Neural crest cell (in vitro differentiated cells): ENCODE results near the gene LARGE1. TPM values are rescaled to one million over a fixed set of nuclear protein-coding genes. Genes with fewer than 3 reads are reported as not detected.

Source experiments
- DNase-seq: peaks from one replicate; pipeline ENCODE4 v3.0.0; 2021; ENCODE audit warnings: low read depth, mixed read lengths, low spot score
- H3K27ac Mint-ChIP-seq: one replicate; pipeline ENCODE4 v1.8.0; 2021; ENCODE audit warnings: mild to moderate bottlenecking, mixed read lengths; ENCODE audit not compliant: unreplicated experiment
- H3K27me3 Mint-ChIP-seq: 2 replicates; pipeline ENCODE4 v1.8.0; 2021; ENCODE audit warnings: low read depth, mild to moderate bottlenecking, mixed read lengths
- H3K36me3 Mint-ChIP-seq: 2 replicates; pipeline ENCODE4 v1.8.0; 2021; ENCODE audit warnings: low read depth, mild to moderate bottlenecking, mixed read lengths
- H3K4me1 Mint-ChIP-seq: 2 replicates; pipeline ENCODE4 v1.8.0; 2021; ENCODE audit warnings: mixed read lengths
- H3K4me3 Mint-ChIP-seq: one replicate; pipeline ENCODE4 v1.8.0; 2021; ENCODE audit warnings: mild to moderate bottlenecking, mixed read lengths
- H3K9me3 Mint-ChIP-seq: 2 replicates; pipeline ENCODE4 v1.8.0; 2021; ENCODE audit warnings: mixed read lengths
- total RNA-seq: library from RNA; stranded (reverse); gene quantifications from 2 replicates; pipeline ENCODE4 v1.2.1, GENCODE V29; 2021
- TF ChIP-seq, protein P1 (sequence below): fragments of 200-600 bp; sonication (generic); conservative IDR thresholded peaks from 2 replicates; pipeline ENCODE4 v1.5.0; 2021; ENCODE audit warnings: antibody characterized with exemption, mild to moderate bottlenecking

Gene LARGE1
- total RNA-seq, 1 donor from 2014 or later, result 33.0 TPM

DNA sequence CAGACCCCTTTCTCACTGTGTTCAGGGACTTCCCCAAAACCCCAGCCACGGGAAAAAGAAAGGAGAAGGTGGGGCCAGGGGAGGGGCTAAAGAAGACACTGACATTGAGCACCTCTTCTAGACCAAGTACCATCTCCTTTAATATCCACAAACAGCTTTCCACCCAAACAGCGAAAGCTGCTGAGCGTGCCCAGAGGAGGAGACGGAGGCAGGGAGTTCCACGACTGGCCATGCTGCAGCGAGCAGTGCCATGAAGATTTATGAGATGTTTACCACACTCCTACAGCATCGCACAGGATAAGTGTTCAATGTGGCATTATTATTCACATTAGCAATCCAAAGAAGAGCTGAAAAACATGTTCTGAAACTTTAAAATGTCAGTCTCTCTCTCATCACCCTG, 127.4 kb downstream of the LARGE1 start:
- Mint-ChIP-seq H3K27me3 (no peaks in the 10 kb centered on the region), H3K4me1 (peaks cover 6% of the 10 kb centered on the region), H3K4me3 (no peak overlapping the region), H3K27ac (peak overlapping the region; percentile 73), H3K36me3 (peaks cover 18% of the 10 kb centered on the region), H3K9me3 (peaks cover 15% of the 10 kb centered on the region)
- TF ChIP-seq, protein P1, sequence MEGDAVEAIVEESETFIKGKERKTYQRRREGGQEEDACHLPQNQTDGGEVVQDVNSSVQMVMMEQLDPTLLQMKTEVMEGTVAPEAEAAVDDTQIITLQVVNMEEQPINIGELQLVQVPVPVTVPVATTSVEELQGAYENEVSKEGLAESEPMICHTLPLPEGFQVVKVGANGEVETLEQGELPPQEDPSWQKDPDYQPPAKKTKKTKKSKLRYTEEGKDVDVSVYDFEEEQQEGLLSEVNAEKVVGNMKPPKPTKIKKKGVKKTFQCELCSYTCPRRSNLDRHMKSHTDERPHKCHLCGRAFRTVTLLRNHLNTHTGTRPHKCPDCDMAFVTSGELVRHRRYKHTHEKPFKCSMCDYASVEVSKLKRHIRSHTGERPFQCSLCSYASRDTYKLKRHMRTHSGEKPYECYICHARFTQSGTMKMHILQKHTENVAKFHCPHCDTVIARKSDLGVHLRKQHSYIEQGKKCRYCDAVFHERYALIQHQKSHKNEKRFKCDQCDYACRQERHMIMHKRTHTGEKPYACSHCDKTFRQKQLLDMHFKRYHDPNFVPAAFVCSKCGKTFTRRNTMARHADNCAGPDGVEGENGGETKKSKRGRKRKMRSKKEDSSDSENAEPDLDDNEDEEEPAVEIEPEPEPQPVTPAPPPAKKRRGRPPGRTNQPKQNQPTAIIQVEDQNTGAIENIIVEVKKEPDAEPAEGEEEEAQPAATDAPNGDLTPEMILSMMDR, result no peak
- DNase-seq, result no peak

- Mint-ChIP-seq H3K4me3 (no peak overlapping the region), H3K4me1 (peaks cover 11% of the 10 kb centered on the region), H3K36me3 (peaks cover 14% of the 10 kb centered on the region), H3K9me3 (peaks cover 19% of the 10 kb centered on the region), H3K27ac (no peak overlapping the region), H3K27me3 (no peaks in the 10 kb centered on the region)
- DNase-seq, result no peak
- TF ChIP-seq, protein P1, result no peak
Observed at GRCh38 chr22:33789690-33790253, 130.5 kb downstream of the LARGE1 start.

DNA sequence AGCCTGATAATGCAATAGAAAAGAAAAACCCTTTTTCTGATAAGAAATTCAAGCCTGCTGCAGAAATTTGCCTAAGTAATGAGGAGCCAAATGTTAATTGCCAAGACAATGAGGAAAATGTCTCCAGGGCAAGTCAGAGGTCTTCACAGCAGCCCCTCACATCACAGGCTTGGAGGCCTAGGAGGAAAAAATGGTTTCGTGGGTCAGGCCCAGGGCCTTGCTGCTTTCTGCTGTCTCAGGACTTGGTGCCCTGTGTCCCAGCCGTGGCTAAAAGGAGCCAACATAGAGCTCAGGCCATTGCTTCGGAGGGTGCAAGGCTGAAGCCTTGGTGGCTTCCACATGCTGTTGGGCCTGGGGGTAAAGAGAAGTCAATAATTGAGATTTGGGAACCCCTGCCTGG, 131.3 kb downstream of the LARGE1 start:
- Mint-ChIP-seq H3K9me3 (peaks cover 19% of the 10 kb centered on the region), H3K4me1 (peaks cover 11% of the 10 kb centered on the region), H3K4me3 (no peak overlapping the region), H3K36me3 (peaks cover 14% of the 10 kb centered on the region), H3K27me3 (no peaks in the 10 kb centered on the region), H3K27ac (no peak overlapping the region)
- DNase-seq, result no peak
- TF ChIP-seq, protein P1, result no peak

DNA sequence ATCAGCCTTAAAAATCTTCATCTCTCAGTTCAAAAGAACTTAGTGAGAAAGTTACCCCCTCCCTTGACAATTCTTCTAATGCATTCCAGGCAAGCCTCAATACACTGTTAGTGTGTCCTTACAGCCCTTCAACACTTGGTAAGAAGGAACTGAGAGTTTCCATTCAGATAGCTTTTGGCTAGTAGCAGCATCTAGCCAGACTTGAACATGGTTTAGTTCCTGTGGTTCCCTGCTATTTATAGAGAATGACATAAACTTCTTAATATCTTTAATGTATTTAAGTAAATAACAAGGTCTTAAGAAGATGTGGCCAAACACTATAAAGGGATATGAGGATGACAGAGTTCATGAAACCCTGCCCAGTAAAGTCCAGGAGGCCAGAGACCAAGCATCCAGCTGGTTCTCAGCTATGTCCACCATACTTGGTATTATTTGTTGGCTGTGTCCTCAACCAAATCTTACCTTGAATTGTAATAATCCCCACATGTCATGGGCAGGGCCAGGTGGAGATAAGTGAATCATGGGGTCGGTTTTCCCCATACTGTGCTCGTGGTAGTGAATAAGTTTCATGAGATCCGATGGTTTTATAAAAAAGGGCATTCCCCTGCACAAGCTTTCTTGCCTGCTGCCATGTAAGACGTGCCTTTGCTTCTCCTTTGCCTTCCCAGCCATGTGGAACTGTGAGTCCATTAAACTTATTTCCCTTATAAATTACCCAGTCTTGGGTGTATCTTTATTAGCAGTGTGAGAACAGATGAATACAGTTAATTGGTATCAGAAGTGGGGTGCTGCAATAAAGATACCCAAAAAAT, 132.4 kb downstream of the LARGE1 start:
- Mint-ChIP-seq H3K27me3 (no peaks in the 10 kb centered on the region), H3K4me3 (no peak overlapping the region), H3K4me1 (peaks cover 5% of the 10 kb centered on the region), H3K27ac (no peak overlapping the region), H3K36me3 (peaks cover 14% of the 10 kb centered on the region), H3K9me3 (peaks cover 19% of the 10 kb centered on the region)
- TF ChIP-seq, protein P1, result no peak
- no peak for DNase-seq

DNA sequence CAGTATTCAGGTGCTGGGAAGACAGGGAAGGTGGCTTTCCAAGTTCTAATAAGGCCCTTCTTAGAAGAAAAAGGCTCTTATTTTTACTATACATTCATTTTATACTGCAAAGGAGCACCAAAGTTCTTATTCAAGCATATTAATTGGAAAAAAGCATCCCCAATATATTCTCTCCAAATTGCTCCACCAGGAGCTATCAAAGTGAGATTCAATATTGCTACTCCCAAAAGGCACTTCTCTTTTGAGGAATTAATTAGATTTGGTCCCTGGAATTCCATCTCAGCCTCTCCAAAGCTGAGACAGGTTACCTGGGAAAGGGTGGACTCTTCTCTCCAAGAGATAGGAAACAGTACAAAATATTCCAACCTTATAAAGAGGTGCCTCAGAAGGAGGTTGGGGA, 134.1 kb downstream of the LARGE1 start:
- DNase-seq, result no peak
- peaks cover 14% of the 10 kb centered on the region for H3K36me3 Mint-ChIP-seq
- TF ChIP-seq, protein P1, result no peak
- H3K4me1 Mint-ChIP-seq, result peaks cover 5% of the 10 kb centered on the region
- no peak overlapping the region for H3K27ac Mint-ChIP-seq
- no peaks in the 10 kb centered on the region for H3K27me3 Mint-ChIP-seq
- no peak overlapping the region for H3K4me3 Mint-ChIP-seq
- peaks cover 16% of the 10 kb centered on the region for H3K9me3 Mint-ChIP-seq
